HG02840 (cell line): Measurements from ENCODE around the gene REXO4.

Source experiments
- ATAC-seq: cut with Tn5 transposase; IDR thresholded peaks from one replicate; pipeline ENCODE4 v1.9.1; 2021; ENCODE audit warnings: mild to moderate bottlenecking, moderate library complexity, moderate number of reproducible peaks; ENCODE audit not compliant: unreplicated experiment, low FRiP score

REXO4 gene

DNA sequence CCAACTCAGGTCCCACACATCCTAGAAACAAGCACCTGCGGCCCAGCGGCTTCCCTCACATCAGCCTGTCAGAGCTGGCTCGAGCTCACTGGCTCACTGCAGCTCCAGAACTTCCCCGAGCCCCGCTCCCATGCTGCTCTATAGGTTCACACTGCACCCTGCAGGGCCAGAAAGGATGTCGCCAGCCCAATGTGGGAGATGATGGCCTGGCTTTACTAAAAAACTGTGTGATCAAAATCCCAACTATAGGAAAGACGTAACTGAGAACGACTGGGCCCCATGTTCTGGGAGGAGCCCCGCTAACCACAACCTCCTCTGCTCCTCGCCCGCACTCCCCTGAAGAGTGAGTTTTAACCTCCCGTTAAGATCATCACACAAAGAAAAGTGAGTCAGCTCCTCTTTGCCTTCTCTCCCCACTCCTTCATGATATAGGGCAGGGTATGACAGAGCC is 46.5 kb downstream of the REXO4 start:
- ATAC-seq = no peak

DNA sequence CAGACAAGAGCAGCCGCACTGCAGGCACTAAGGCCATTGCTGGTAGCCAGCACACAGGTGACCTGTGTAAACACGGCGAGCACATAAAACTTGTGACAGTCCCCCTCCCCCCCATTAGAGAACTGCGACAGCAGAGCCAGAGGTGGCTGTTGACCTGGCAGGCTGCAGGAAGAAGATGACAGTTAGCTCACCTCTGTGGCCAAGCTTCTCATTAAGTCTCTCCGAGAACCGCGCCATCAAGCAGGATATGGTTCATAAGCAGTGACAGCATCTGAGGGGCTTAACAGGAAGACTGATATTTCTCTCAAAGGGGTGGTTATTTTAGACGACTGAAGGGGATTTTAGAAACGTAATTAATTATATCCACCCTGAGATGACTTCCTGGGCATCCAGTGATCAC is 47.1 kb downstream of the REXO4 start:
- ATAC-seq = no peak

DNA sequence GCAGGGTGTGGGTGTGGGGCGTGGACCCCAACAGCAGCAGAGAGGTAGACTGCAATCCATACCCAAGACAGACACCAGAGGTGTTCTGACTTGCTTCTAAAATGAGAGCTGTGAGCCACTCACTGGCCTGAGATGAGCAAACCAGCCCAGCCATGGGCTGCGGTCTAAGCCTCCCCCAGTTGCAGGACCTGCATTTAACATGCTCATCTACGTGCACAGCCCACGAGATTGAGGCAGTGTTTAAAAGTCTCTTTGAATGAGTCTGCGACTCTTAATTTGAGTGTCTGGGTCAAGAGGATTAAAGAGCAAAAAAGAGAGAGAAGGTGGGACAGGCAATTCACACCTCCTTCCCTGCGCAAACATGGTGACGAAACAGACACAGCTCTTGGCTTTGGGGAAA is 47.9 kb downstream of the REXO4 start:
- ATAC-seq = no peak

DNA sequence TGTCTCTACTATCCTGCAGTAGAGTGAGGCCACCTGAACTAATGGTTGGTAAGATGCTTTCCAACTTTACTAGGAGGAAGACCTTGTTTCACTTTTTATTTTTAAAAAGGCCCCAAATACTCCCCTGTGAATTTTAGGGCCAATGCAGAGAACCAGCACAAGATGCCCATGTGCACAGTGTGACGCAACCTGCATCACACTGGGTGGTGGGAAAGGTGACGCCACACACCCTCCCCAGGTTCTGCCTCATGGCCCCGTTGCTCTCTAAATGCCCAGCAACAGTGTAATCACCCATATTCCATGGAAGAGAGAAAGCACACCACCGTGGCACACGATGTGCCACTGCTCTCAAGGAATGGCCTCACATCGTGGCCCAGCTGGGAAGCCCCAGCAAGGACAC is 48.4 kb downstream of the REXO4 start:
- no peak for ATAC-seq

DNA sequence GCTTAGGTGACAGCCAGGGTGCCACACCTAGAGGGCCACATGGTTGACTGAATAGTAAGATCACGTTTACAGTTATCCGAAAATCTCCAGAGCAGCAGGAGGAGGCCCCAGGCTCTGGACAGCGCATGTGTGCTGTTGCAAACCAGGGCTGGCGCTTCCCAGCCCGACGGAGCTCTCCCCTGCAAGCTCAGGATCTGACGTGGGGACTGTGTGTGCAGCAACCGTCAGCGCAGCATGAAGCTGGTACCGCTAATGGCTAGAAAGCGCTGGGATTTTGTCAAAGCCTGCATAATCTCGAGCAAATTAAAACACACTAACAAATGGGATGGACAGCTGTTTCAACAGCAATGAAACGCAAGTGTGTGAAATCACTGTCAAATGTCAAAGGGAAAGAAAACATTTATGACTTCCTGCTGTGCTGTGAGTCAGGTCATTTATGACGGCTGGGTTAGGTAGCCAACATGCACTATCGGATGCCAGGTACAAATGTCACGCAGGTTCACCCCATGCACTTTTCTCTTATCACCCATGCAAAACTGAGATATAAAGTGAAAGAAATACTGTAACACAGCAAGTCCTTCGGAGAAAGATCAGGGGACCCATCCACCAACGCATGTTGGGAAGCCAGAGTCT is 49.4 kb downstream of the REXO4 start:
- no peak for ATAC-seq

DNA sequence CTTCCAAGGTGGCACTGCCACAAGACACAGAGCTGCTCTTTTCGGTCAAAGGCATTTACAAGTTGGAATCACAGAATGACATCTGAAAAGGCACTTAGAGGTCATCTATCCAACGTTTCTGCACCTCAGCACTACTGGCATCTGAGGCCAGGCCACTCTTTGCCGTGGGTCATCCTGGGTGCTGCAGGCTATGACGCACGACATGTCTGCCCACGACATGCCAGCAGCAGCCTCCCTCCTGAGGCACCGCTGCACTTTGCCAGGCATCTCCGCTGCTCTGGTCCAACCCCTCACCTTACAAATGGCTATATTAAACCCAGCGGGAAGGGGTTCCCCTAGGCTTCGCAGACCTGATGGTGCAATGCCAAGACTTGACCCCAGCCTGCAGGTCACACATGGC is 50.0 kb downstream of the REXO4 start:
- ATAC-seq = no peak

DNA sequence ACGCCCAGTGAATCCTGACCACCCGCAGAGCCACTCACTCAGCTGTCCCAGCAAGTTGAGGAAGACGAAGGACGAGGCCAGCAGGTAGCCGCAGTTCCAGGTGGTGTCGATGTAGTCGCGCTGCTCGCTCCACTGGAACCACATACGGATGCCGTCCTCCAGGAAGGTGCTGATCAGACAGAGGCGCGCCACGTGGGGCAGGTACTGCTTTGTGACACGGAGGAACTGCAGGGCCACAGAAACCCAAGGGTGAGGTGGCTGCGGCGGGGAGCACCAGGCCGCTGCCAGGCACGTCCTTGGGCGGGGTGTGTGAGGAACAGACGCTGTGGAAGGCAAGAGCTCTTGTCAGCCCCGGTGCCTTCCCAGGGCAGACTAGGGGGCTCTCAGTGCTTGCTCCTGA is 50.6 kb downstream of the REXO4 start:
- no peak for ATAC-seq

DNA sequence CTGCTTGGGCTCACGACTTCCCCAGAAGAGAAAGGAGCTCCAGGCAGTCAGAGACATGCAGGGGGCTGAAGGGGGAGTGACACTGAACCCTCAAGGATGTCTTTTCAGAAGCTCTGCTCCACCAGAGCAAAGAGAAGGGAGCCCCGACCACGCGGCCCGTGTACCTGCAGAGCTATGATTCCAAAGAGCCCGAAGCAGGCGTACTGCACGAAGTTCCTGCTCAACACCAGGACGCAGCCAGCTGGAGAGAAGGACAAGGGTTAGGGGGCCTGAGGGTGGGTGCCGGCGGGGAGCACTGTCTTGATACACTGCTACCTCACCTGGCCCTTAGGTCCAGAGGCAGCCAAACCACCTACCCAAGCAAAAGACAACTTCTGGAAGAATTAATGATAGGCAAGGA is 51.4 kb downstream of the REXO4 start:
- no peak for ATAC-seq

DNA sequence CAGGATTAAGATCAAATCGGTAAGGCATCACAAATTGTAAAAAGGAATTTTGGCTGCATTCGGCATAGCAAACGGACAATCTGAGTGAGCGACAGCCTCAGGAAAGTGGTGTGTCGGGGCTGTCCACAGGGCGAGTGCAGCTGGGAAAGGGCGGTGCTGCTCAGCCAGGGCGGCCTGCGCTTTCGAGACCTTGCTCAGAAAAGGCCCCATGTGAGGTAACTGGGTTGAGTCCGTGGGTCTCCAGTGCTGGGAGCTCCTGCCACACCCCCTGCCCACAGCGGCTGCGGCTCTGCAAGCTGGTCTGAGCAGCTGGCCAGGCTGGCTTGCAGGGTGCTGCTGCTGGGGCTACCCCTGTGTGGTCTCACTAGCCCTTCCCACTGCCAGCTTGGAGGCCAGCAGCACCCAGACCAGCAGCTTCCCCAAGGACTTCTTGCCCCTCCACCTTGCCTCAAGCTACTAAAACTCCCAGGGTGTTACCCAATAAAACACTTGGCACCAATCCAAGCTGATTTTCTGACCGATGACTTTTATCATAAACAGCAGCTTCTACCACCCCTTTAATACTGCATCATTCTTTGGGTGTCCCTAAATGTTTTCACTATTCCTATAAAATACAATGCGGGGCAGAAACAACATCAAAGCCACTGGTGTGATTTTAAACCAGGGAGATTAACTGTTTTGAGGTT is 55.3 kb downstream of the REXO4 start:
- no peak for ATAC-seq

DNA sequence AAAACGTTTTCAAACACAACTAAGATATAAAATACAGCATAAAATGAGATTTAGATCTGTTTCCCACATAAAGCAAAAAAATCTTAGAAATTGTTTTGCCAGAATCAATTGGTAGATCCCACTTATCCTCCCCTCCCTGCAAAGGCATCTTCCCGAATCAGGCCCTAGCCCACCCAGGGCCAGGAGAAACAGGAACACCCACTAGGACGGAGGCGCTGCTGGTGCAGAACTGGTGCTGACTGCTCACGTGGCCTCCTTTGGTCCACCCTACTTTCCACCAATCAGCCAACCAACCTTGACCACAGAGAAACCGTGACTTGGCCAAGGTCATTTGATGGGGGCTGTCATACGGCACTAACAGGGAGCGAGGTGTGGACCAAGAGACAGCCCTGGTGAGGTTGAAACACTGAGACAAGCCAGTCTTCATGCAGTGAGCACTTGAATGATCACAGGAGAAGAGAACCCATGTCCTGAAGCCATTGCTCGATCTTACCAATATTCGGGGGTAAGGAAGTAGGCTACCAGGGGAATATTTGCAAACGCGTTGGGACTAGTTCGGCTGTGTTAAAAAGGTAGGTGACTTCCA is 56.2 kb downstream of the REXO4 start:
- ATAC-seq = no peak

DNA sequence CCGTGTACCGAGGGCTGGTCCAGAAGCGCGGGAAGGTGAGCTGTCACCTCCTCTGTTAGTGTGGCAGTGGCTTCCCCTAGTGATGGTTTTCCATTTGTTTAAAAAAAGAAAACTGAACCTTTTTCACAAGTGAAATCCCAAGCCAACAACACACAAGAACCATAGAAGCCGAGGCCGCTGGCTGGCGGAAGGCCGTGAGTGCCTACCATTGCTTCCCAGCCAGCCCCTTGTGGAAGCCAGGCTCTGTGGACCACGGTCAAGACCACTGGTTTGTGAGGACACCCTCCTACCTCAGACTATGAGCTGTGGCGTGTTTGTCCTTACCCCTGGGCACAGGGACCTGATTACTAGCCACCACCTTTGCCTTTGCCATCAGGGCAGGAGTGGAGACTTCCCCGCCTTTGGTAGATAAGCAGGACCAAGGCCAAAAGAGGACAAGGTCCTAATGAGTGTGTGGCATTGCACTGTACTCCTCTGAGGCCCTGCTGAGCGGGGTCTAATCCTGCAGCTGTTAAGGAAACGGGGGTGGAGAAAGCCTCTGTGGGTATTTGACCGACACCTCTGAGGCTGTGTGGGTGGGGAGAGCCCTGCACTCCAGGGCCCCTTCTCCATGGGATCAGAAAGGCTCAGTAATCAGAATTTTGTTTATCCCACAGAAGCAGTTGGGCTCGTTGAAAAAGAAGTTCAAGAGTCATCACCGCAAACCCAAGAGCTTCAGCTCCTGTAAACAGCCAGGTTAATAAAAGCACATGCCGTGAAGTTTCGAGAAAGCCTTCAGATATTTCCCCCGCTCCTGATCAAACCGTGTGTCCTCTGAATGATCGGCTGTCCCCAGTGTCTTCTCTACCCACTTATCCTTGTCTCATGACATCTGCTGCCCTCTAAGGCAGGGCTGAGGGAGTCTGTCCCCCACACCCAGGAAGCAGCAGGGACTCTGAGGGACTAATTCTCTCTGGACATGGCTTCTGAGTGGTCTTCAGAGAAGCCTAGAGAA is 57.1 kb downstream of the REXO4 start:
- no peak for ATAC-seq

DNA sequence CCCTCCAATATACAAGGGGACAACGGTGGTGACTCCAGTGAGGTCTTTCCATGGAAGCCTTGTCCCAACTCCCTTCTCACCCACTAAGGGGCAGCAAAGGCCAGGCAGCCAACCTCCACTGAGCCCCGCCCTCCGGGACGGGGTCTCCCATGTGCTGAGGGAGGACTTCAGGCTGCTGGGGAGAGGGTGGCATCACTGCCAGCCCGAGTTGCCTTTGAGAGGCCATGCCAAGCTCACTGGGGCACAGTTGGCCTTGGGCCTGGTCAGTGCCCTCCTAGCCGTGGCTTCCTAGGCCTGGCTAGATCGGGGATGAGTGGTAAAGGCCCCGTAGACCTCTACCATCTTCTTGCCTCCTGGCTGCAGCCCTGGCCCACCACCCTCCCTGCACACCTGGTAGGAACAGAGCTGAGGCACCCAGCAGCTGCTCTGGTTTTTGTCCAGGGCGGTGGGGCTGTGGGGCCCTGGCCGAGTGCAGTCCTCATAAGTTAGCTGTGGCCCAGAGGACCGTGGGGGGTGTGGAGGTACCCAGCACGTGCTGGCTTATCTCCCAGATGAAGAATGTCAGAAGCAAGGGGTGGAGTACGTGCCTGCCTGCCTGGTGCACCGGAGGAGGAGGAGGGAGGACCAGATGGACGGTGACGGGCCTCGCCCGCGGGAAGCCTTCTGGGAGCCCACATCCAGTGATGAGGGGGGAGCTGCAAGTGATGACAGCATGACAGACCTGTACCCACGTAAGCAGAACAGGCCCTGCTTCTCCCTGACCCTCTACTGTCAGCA is 58.2 kb downstream of the REXO4 start:
- no peak for ATAC-seq

DNA sequence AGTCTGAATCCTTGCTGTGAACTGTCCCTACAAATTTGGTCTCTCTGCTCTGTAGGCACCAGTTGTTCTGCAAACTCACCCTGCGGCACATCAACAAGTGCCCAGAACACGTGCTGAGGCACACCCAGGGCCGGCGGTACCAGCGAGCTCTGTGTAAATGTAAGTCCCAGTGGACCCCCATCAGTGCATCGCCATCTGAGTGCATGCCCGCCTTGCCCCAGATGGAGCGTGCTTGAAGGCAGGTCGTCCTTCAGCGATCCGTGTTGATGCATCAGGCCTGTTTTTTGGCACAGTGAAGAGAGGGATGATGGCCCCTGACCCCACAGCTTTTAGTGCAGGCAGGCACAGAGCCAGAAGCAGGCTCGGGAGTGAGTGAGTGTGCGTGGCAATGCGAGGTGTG is 60.2 kb downstream of the REXO4 start:
- ATAC-seq = no peak

DNA sequence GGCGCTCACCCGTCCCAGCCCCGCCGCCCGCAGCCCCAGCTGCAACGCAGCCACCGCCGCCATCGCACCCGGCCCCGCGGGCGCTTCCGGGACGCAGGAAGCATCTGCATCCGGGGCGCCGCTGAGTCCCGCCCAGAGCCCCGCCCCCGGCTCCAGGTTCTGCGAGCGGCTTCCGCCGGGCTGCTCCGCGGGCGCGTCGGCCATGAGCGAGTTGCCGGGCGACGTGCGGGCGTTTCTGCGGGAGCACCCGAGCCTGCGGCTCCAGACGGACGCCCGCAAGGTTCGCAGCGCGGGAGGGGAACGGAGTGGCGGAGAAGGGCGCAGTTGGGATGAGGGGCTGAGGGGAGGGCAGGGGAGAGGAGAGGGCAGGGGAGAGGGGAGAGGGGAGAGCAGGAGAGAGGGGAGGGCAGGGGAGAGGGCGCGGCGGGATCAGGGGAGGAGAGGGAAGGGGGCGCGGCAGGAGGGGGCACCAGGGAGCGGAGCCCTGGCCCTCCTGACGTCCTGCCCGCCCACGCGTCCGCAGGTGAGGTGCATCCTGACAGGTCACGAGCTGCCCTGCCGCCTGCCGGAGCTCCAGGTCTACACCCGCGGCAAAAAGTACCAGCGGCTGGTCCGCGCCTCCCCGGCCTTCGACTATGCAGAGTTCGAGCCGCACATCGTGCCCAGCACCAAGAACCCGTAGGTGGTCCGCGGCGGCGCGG is 61.3 kb downstream of the REXO4 start, which contains the start of the genes SURF1 and SURF2:
Gene SURF1, minus strand, starts transcription at position 97 of the 701 bp plus-strand sequence. Its CDS starts 34 bp downstream, at position 63.
Gene SURF2, plus strand, starts transcription at position 160 of the 701 bp plus-strand sequence. Its CDS starts 43 bp downstream, at position 203.
- no peak for ATAC-seq
